ENCODE results near the gene CLMP.

Gene CLMP

GRCh38 chr11:123195188-123196059, at the start of gene CLMP:
TSS of gene CLMP (minus strand) at chr11:123195248. CDS start at chr11:123194940, 308 bp downstream.
- peak; percentile 12 for DNase-seq

- no peak for DNase-seq
Observed at GRCh38 chr11:123241874-123242543, 47.0 kb upstream of the CLMP start.

GRCh38 chr11:123241294-123241693, 46.2 kb upstream of the CLMP start:
- no peak for DNase-seq

GRCh38 chr11:123239191-123240150, 44.4 kb upstream of the CLMP start:
- DNase-seq, result no peak

- DNase-seq, result no peak
Observed at GRCh38 chr11:123238297-123238696, 43.2 kb upstream of the CLMP start.

GRCh38 chr11:123236879-123237278, 41.8 kb upstream of the CLMP start:
- no peak for DNase-seq

GRCh38 chr11:123235656-123236261, 40.7 kb upstream of the CLMP start:
- DNase-seq, result no peak

GRCh38 chr11:123235117-123235655, 40.1 kb upstream of the CLMP start:
- DNase-seq, result peak; percentile 59

GRCh38 chr11:123233975-123234334, 38.9 kb upstream of the CLMP start:
- no peak for DNase-seq

GRCh38 chr11:123233280-123233974, 38.4 kb upstream of the CLMP start:
- no peak for DNase-seq

GRCh38 chr11:123231777-123232176, 36.7 kb upstream of the CLMP start:
- DNase-seq, result no peak

GRCh38 chr11:123231256-123231655, 36.2 kb upstream of the CLMP start:
- DNase-seq, result no peak

- no peak for DNase-seq
Observed at GRCh38 chr11:123230346-123230745, 35.3 kb upstream of the CLMP start.

GRCh38 chr11:123228496-123229163, 33.6 kb upstream of the CLMP start:
- DNase-seq, result no peak

GRCh38 chr11:123227763-123228495, 32.9 kb upstream of the CLMP start:
- DNase-seq, result no peak

- no peak for DNase-seq
Observed at GRCh38 chr11:123221584-123221983, 26.5 kb upstream of the CLMP start.

GRCh38 chr11:123221096-123221561, 26.1 kb upstream of the CLMP start:
- no peak for DNase-seq

- DNase-seq, result no peak
Observed at GRCh38 chr11:123219066-123219690, 24.1 kb upstream of the CLMP start.

GRCh38 chr11:123218451-123218850, 23.4 kb upstream of the CLMP start:
- DNase-seq, result no peak

GRCh38 chr11:123217897-123218296, 22.8 kb upstream of the CLMP start:
- DNase-seq, result no peak
